Choroid plexus epithelial cell (primary cell): Measurements from ENCODE around the gene INCENP.

Experiments used
- DNase-seq: peaks from one replicate; pipeline ENCODE4 v3.0.0-alpha.2; 2010; ENCODE audit warnings: low read depth
- H3K4me3 ChIP-seq: 2 replicates; pipeline ENCODE4 v1.5.1; 2011; ENCODE audit warnings: low read depth, mild to moderate bottlenecking, control low read depth, low read length, moderate library complexity
- TF ChIP-seq, protein P1 (sequence below): conservative IDR thresholded peaks from 2 replicates; pipeline ENCODE4 v1.5.1; 2011; ENCODE audit warnings: low read depth, mild to moderate bottlenecking, control low read depth, inconsistent platforms, low read length, moderate library complexity

Gene INCENP

GRCh38 chr11:62152245-62153086 lies 28.7 kb downstream of the INCENP start:
- H3K4me3 ChIP-seq, result no peak overlapping the region
- no peak for DNase-seq
- TF ChIP-seq, protein P1, sequence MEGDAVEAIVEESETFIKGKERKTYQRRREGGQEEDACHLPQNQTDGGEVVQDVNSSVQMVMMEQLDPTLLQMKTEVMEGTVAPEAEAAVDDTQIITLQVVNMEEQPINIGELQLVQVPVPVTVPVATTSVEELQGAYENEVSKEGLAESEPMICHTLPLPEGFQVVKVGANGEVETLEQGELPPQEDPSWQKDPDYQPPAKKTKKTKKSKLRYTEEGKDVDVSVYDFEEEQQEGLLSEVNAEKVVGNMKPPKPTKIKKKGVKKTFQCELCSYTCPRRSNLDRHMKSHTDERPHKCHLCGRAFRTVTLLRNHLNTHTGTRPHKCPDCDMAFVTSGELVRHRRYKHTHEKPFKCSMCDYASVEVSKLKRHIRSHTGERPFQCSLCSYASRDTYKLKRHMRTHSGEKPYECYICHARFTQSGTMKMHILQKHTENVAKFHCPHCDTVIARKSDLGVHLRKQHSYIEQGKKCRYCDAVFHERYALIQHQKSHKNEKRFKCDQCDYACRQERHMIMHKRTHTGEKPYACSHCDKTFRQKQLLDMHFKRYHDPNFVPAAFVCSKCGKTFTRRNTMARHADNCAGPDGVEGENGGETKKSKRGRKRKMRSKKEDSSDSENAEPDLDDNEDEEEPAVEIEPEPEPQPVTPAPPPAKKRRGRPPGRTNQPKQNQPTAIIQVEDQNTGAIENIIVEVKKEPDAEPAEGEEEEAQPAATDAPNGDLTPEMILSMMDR, result no peak

- no peak overlapping the region for H3K4me3 ChIP-seq
- TF ChIP-seq, protein P1, result no peak
- DNase-seq, result no peak
Observed at GRCh38 chr11:62153087-62153395, 29.2 kb downstream of the INCENP start.

DNA sequence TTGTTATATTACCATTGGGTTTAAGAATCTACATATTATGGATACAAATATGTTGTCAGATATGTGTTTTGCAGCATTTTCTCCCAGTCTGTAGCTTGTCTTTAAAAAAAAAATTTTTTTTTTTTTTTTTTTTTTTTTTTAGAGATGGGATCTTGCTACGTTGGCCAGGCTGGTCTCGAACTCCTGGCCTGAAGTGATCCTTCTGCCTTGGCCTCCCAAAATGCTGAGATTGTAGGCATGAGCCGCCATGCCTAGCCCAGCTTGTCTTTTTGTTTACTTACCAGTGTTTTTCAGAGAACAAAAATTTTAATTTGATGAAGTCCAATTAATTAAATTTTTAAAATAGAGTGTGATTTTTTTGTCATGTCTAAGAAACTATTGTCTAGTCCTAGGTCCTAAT lies 29.8 kb downstream of the INCENP start:
- DNase-seq, result no peak
- no peak overlapping the region for H3K4me3 ChIP-seq
- TF ChIP-seq, protein P1, result no peak

DNA sequence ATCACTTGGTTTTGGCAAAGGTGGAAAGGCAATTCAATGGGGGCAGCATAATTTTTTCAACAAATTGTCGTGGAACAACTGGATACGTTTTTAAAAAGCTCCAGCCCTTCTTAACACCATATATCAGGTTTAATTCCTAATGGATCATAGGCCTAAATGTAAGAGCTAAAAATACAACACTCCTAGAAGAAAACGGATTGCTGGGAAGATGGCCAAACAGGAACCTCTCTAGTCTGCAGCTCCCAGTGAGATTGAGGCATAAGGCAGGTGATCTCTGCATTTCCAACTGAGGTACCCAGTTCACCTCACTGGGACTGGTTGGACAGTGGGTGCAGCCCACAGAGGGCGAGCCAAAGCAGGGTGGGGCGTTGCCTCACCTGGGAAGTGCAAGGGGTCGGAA lies 33.8 kb downstream of the INCENP start:
- no peak overlapping the region for H3K4me3 ChIP-seq
- TF ChIP-seq, protein P1, result no peak
- DNase-seq, result no peak

DNA sequence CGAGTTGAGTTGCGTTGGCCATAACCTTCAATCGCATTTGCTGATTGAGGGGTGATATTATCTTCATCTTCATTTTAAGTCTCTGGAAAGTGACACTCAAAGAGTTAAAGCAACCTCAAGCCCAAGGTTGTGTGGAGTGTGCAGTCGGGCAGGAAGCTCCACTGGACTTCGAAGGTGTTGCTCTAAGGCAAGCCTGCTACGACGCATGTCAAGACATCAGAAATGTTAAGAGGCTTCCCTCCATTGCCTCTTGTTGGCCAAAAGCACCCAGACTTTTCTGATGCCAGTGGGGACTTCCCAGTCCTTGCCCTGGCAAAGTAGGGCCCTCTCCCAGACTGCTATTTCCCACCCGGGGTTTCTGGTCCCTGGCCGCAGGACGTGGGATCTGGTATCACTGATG lies 42.6 kb downstream of the INCENP start:
- no peak overlapping the region for H3K4me3 ChIP-seq
- DNase-seq, result no peak
- TF ChIP-seq, protein P1, result no peak

DNA sequence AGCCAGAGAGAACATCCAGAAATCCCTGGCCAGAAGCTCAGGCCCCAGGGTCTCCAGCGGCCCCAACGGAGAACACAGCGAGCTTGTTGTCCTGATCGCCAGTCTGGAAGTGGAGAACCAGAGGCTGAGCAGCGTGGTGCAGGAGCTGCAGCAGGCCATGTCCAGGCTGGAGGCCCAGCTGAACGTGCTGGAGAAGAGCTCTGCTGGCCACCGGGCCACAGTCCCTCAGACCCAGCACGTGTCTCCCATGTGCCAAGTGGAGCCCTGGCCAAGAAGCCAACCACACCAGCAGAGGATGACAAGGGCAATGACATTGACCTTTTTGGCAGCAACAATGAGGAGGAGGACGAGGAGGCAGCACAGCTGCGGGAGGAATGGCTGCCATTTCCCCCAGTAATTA lies 45.6 kb downstream of the INCENP start:
- DNase-seq, result no peak
- TF ChIP-seq, protein P1, result no peak
- no peak overlapping the region for H3K4me3 ChIP-seq

DNA sequence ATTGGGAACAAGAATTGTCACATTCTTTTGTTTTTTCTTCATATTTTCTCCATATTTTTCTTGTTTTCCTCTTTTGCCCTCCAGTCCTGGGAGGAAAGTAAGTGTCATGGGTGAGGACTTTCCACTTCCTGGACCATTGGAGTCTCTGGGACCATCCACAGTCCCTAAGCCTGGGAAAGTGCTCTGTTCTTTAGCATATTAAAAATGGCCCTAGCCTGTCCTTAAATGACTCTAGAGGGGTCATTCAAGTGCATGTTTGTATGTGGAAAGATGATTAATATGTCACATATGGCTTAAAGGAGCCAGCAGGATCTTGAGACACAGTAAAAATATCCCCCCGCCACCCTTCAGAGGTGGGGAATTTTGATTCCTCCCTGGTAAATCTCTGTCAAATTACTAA lies 46.1 kb downstream of the INCENP start:
- H3K4me3 ChIP-seq, result no peak overlapping the region
- no peak for DNase-seq
- TF ChIP-seq, protein P1, result no peak
